Suprapubic skin (tissue), 4 donors: ENCODE data around the gene TOM1L2. TPM values are rescaled to one million over a fixed set of nuclear protein-coding genes. Genes with fewer than 3 reads are reported as not detected.

Experiments used
- DNase-seq, 2 donors: peaks; one replicate each; pipeline ENCODE4 v3.0.0-alpha.2; 2019; ENCODE audit warnings: low spot score in 2 of 2
- H3K27ac ChIP-seq: fragments of 200-600 bp; sonication (generic); one replicate; pipeline ENCODE4 v1.5.1; 2019
- H3K27me3 ChIP-seq: fragments of 200-600 bp; sonication (generic); one replicate; pipeline ENCODE4 v1.5.1; 2019
- H3K36me3 ChIP-seq: fragments of 200-600 bp; sonication (generic); one replicate; pipeline ENCODE4 v1.5.1; 2019
- H3K4me1 ChIP-seq: fragments of 200-600 bp; sonication (generic); one replicate; pipeline ENCODE4 v1.5.1; 2019
- H3K4me3 ChIP-seq: fragments of 200-600 bp; sonication (generic); one replicate; pipeline ENCODE4 v1.5.1; 2019; ENCODE audit warnings: mild to moderate bottlenecking
- H3K9me3 ChIP-seq: fragments of 200-600 bp; sonication (generic); one replicate; pipeline ENCODE4 v1.5.1; 2019
- EP300 ChIP-seq: sonication (generic); formaldehyde crosslinking; IDR thresholded peaks from one replicate; pipeline ENCODE4 v1.6.1; 2017; ENCODE audit warnings: antibody characterized with exemption
- POLR2A ChIP-seq, 2 donors: fragments of 450-650 bp; IDR thresholded peaks; one replicate each; pipeline ENCODE4 v1.6.1; 2017; ENCODE audit warnings: antibody characterized with exemption in 2 of 2, mild to moderate bottlenecking in 2 of 2, moderate library complexity in 2 of 2
- POLR2AphosphoS5 ChIP-seq, 3 donors: sonication (generic); formaldehyde crosslinking; IDR thresholded peaks; one replicate each; pipeline ENCODE4 v1.6.1; 2017; ENCODE audit warnings: antibody characterized with exemption in 3 of 3
- WGBS: methylation state at CpG from one replicate; pipeline ENCODE4 v1.1.5; 2018; 5-methylcytosine and 5-hydroxymethylcytosine counted together
- total RNA-seq, 4 donors: library from RNA; depleted of rRNA; stranded (reverse); fragments of >200 nt; gene quantifications; one replicate each; pipeline ENCODE4 v1.1.0, GENCODE V29; 2016
- TF ChIP-seq, protein P1 (sequence below), 2 donors: fragments of 200-600 bp in 1 of 2; fragments of 450-650 bp in 1 of 2; sonication (generic) in 1 of 2; IDR thresholded peaks; one replicate each; pipeline ENCODE4 v1.5.1; 2016 to 2019; ENCODE audit warnings: antibody characterized with exemption in 2 of 2, mild to moderate bottlenecking in 1 of 2, moderate library complexity in 1 of 2

Gene TOM1L2
- total RNA-seq, 4 donors from 2014 or later: 128 to 259 (median 162) TPM

GRCh38 chr17:17929655-17930380, 42.4 kb downstream of the TOM1L2 start:
- H3K9me3 ChIP-seq: no peaks in the 10 kb centered on the region
- TF ChIP-seq POLR2A (IDR thresholded peaks at IDR 0.05) (no peak), POLR2AphosphoS5 (IDR thresholded peaks at IDR 0.05) (no peak)
- TF ChIP-seq, protein P1, sequence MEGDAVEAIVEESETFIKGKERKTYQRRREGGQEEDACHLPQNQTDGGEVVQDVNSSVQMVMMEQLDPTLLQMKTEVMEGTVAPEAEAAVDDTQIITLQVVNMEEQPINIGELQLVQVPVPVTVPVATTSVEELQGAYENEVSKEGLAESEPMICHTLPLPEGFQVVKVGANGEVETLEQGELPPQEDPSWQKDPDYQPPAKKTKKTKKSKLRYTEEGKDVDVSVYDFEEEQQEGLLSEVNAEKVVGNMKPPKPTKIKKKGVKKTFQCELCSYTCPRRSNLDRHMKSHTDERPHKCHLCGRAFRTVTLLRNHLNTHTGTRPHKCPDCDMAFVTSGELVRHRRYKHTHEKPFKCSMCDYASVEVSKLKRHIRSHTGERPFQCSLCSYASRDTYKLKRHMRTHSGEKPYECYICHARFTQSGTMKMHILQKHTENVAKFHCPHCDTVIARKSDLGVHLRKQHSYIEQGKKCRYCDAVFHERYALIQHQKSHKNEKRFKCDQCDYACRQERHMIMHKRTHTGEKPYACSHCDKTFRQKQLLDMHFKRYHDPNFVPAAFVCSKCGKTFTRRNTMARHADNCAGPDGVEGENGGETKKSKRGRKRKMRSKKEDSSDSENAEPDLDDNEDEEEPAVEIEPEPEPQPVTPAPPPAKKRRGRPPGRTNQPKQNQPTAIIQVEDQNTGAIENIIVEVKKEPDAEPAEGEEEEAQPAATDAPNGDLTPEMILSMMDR (IDR thresholded peaks at IDR 0.05): no peak
- no peak for DNase-seq
- H3K36me3 ChIP-seq: no peaks in the 10 kb centered on the region
- no peaks in the 10 kb centered on the region for H3K27me3 ChIP-seq
- no peak overlapping the region for H3K4me3 ChIP-seq
- 47% methylated on average over 2 of the region's 2 CpGs for WGBS
- peaks cover 40% of the 10 kb centered on the region for H3K4me1 ChIP-seq
- no peak overlapping the region for H3K27ac ChIP-seq

GRCh38 chr17:17928398-17929287, 43.6 kb downstream of the TOM1L2 start:
- 30% methylated on average over 12 of the region's 12 CpGs for WGBS
- DNase-seq: no peak
- Histone ChIP-seq H3K9me3 (no peaks in the 10 kb centered on the region), H3K4me1 (peaks cover 35% of the 10 kb centered on the region), H3K27ac (no peak overlapping the region), H3K4me3 (no peak overlapping the region), H3K27me3 (no peaks in the 10 kb centered on the region), H3K36me3 (no peaks in the 10 kb centered on the region)
- TF ChIP-seq EP300: no peak

- TF ChIP-seq POLR2A (IDR thresholded peaks at IDR 0.05) (no peak), POLR2AphosphoS5 (IDR thresholded peaks at IDR 0.05) (no peak), EP300 (no peak)
- TF ChIP-seq, protein P1 (IDR thresholded peaks at IDR 0.05): no peak
- Histone ChIP-seq H3K4me1 (peaks cover 42% of the 10 kb centered on the region), H3K9me3 (no peaks in the 10 kb centered on the region), H3K4me3 (no peak overlapping the region), H3K27ac (no peak overlapping the region), H3K27me3 (no peaks in the 10 kb centered on the region), H3K36me3 (no peaks in the 10 kb centered on the region)
- no peak for DNase-seq
- 61% methylated on average over 5 of the region's 5 CpGs for WGBS
These were observed 45.3 kb downstream of the TOM1L2 start for GRCh38 chr17:17926840-17927449.

- 66% methylated on average over 4 of the region's 4 CpGs for WGBS
- Histone ChIP-seq H3K27ac (no peak overlapping the region), H3K27me3 (no peaks in the 10 kb centered on the region)
These were observed 46.2 kb downstream of the TOM1L2 start for GRCh38 chr17:17926036-17926435.

GRCh38 chr17:17924857-17925250, 47.3 kb downstream of the TOM1L2 start:
- no peaks in the 10 kb centered on the region for H3K36me3 ChIP-seq
- no peak overlapping the region for H3K27ac ChIP-seq
- peaks cover 59% of the 10 kb centered on the region for H3K4me1 ChIP-seq
- no peaks in the 10 kb centered on the region for H3K9me3 ChIP-seq
- no peak for DNase-seq
- TF ChIP-seq POLR2A (IDR thresholded peaks at IDR 0.05): no peak
- no peak for TF ChIP-seq POLR2AphosphoS5 (IDR thresholded peaks at IDR 0.05)
- H3K27me3 ChIP-seq: no peaks in the 10 kb centered on the region
- no peak overlapping the region for H3K4me3 ChIP-seq

More at GRCh38 chr17:17926036-17926435, 46.2 kb downstream of the TOM1L2 start:
- no peak overlapping the region for H3K4me3 ChIP-seq
- no peak for DNase-seq
- no peaks in the 10 kb centered on the region for H3K9me3 ChIP-seq
- TF ChIP-seq EP300 (no peak), POLR2A (IDR thresholded peaks at IDR 0.05) (no peak), POLR2AphosphoS5 (IDR thresholded peaks at IDR 0.05) (no peak)
- TF ChIP-seq, protein P1 (IDR thresholded peaks at IDR 0.05): no peak
- peaks cover 51% of the 10 kb centered on the region for H3K4me1 ChIP-seq
- no peaks in the 10 kb centered on the region for H3K36me3 ChIP-seq
